Cardiac septum (tissue), 1 donor: ENCODE data around the gene TRUB2. TPM values are rescaled to one million over a fixed set of nuclear protein-coding genes. Genes with fewer than 3 reads are reported as not detected.

Experiments used
- DNase-seq: peaks from one replicate; pipeline ENCODE4 v3.0.0-alpha.2; 2020; ENCODE audit warnings: low spot score
- intact Hi-C: fragments of 100-400 bp; cut with DNase I; formaldehyde crosslinking; loops from one replicate; pipeline ENCODE4 v1.14.0; 2022
- long read RNA-seq: library from polyadenylated mRNA; unstranded; transcript quantifications from one replicate; pipeline ENCODE4 v2.0.0, GENCODE V29; 2021
- total RNA-seq: library from RNA; stranded (reverse); fragmentation: NEBNext Ultra II Directional; extraction: Animal tissue kit (Norgen Biotek cat#: 25700); gene quantifications from one replicate; pipeline ENCODE4 v1.2.1, GENCODE V29; 2021
- donor health status: DM: no; HTN: no; CAD: no.

The TRUB2 gene, protein sequence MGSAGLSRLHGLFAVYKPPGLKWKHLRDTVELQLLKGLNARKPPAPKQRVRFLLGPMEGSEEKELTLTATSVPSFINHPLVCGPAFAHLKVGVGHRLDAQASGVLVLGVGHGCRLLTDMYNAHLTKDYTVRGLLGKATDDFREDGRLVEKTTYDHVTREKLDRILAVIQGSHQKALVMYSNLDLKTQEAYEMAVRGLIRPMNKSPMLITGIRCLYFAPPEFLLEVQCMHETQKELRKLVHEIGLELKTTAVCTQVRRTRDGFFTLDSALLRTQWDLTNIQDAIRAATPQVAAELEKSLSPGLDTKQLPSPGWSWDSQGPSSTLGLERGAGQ
- 30.7 TPM for total RNA-seq
- long read RNA-seq, full-length matches to known transcripts, result 73 of 82 reads
- long read RNA-seq, partial matches to known transcripts, result 3 of 82 reads
- long read RNA-seq, other reads (novel, unspliced or antisense), result 6 of 82 reads

DNA sequence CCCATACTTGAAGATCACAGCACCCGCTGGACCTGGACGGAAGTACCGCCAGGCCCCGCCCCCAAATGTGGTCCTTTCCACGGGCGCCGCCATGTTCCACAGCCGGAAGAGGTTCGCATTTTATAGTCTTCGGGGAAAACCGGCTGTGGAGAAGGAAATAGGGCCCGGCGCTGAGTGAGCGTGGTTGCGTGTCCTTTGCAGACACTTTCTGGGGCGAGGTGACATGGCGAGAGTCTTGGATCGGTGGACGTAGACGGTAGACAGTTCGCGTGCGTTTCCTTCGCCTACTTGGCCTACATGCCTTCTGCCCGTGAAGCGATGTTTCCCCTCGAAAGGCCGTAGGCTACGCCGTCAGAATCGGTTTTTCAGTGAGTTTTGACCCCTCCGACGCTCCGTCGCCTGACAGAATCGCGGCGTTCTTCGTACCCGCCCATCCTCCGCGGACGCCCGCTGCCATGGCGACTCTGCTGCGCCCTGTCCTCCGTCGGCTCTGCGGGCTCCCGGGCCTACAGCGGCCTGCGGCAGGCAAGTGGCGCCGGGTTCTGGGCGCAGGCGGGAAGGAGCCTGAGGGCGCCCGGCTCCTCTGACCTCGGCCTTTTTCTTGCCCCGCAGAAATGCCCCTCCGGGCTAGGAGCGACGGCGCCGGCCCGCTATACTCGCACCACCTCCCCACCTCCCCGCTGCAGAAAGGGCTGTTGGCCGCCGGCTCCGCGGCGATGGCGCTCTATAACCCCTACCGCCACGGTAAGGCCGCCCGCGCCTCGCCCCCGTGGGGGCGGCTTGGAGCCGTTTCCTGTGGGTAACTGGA is at the start of gene TRUB2, which contains the start of gene COQ4:
Gene TRUB2 (minus strand): TSS at position 44 of the 808 bp plus-strand sequence. CDS start 39 bp downstream, at position 5.
Gene COQ4 (plus strand): TSS at position 436 of the 808 bp plus-strand sequence. CDS start 20 bp downstream, at position 456.
- intact Hi-C loops, result loop anchor here (5.0 kb wide), 1 partner anchor 45 kb away; the partner anchor contains the start of genes GOLGA2 and SWI5
- DNase-seq, result peak; percentile 95

DNA sequence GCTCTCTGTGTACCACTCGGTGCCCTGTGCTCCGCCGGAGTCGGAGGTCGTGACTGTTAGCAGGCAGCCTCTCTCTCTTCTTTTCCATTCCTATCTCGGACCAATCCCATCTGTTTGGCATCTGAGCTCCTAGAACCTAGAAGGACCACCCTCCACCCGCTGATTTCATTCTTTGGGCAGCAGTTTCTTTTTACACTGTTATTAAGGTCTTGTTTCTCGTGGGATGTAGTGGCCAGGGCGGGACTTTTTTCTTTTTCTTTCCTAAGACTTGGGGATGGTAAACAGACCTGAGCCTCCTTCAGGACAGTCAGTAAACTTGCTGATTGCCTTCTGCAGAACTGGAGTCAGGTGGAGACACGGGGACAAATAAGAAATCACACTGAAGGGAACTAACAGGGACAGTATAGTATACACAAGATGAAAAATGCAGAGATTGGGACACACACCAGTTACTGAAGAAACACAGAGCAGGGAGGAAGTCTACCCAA is 49.4 kb upstream of the TRUB2 start:
- intact Hi-C loops, result no loop called here
- no peak for DNase-seq

DNA sequence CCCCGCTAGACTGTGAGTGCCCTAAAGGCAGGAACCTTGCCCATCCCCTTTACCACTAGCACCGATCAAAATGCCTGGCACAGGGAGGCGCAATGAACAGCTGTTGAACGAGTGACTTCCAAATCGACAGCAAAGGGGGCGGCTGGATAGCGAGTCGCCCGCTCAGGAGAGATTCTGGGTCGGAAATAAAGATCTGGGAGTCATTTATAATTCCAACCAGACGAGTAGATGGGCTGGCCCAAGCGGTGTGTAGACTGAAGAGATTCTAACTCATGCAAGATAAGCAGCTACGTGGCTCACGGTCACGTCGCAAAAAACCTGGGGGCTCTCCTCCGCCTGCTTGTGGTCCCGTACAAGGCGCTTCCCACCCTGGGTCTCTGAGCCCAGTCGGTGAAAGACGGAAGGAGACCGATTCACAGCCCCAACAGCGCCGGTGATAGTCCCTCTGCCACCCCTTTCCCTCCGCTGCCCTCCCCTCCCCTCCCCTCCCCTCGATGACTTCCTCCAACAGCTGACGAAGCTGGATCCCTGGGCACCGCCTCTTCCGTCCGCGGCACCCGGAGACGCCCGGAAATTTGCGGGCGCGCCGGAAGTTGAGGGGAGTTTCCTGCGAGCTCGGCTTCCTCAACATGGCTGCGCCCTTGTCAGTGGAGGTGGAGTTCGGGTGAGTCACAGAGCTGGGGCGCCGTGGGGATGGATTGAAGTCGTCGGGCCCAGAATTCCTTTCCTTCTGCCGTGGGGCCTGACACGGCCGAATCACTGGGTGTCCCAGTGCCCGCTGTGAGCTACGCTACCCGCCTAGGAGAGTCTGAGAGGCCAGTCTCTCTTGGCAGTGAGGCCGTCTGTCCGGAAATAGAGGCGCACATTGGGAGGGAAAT is 48.7 kb upstream of the TRUB2 start, which contains the start of gene URM1:
Gene URM1 (plus strand): TSS at position 623 of the 878 bp plus-strand sequence. CDS start 7 bp downstream, at position 630.
- DNase-seq, result peak; percentile 98
- intact Hi-C loops, result no loop called here

DNA sequence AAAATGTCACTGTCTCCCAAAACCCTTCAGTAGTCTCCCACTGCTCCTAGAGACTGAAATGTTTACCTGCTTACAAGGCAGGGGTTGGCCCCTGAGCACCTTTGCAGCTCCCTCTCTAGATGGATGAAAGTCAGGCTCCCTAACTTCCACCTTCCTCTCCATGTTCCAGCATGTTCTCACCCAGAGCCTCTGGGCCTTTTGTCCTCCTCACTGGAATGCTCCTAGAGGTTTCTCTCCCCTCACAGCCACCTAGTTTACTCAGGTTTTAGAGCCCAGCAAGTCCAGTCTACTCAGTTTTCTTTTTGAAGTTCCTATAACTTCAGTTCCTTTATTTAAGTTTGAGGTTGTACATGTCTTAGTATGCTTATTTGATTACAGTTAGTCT is 48.1 kb upstream of the TRUB2 start:
- intact Hi-C loops, result no loop called here
- DNase-seq, result no peak

DNA sequence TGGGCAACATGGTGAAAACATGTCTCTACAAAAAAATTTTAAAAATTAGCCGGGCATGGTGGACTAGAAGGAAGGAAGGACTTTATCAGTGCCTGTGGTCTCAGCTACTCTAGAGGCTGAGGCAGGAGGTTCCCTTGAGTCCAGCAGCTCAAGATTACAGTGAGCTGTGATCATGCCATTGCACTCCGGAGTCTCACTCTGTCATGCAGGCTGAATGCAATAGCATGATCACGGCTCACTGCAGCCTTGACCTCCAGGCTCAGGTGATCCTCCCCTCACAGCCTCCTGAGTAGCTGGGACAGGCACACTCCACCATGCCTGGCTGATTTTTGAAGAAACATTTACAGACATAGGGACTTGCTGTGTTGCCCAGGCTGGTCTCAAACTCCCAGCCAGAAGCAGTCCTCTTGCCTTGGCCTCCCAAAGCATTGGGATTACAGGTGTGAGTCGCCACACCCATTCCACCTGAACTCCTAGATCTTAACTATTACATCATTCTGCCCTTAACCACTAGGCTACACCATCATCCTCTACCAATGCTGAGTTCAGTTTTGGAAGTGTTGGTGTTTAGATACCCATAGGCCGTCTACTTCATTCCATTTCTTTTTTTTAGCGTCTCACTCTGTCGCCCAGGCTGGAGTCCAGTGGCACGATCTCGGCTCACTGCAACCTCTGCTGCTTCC is 46.9 kb upstream of the TRUB2 start:
- intact Hi-C loops, result no loop called here
- no peak for DNase-seq

DNA sequence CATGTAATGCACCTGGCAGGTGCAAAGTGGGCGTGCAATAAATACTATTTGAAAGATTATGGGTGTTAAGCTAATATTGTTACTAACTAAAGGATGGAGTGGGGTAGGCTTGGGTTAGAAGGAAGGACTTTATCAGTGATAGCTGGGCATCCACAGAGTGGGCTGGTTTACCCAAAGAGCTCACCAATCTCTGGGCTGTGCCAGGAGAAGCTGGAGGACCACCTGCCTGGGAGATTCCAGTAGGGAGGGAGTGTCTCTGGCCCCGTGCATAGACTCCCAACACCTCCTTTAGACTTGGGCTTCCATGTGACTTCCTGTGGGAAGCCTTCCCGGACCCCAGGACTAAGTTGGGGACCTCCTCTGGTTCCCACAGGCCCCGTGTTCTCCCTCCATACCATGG is 43.3 kb upstream of the TRUB2 start:
- intact Hi-C loops, result no loop called here
- no peak for DNase-seq

DNA sequence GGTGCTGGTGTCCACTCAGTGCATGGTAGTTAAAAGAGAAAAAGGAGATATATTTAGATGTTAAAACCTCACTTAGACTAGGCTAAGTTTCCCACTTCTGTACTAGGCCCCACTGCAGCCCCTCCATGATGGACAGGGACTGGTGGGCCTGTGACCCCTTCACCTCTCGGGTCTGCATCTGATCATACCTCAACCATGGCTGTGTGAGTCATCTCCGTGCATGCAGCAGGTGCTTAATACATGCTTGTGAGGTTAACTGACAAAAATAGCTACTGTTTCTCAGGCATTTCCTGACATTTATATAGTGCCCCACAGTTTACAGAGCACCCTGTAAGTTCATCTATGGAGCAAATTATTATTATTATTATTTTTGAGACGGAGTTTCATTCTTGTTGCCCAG is 40.5 kb upstream of the TRUB2 start:
- intact Hi-C loops, result loop anchor here (2.0 kb wide), 1 partner anchor 50 kb away; no protein-coding TSS in a partner anchor

DNA sequence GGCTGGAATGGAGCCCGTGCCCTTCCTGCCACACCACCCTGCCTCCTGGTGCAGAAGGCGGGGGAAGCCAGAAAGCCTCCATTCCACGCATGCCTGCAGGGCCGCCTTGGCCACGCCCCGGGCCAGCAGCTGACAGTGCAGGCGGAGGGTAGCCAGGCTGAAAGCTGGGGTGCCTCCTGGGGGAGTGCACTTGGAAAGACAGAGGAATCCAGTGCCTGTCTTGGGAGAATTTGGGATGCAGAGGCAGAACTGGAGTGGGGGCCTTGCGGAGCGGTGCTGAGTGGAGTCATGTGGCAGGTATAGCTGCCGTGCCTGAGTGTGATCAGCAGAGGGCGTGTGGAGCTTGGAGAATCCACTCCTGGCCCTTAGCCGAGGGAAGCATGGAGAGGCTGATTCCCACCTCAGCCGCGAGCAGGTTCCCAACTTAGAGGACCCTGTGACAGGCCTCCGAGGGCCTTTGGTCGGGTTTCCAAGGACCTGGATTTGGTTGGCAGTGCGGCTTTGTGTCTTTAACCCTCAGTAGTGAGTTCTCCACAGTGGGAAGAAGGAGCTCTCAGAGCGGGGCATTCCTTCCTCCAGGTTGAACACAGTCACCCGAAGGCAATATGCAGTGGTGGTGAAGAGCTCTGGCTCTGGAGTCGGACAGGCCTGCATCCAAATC is 39.9 kb upstream of the TRUB2 start:
- intact Hi-C loops, result loop anchor here (2.0 kb wide), 1 partner anchor 51 kb away; no protein-coding TSS in a partner anchor
- DNase-seq, result peak; percentile 91

More for the DNA sequence above, 40.5 kb upstream of the TRUB2 start:
- no peak for DNase-seq

DNA sequence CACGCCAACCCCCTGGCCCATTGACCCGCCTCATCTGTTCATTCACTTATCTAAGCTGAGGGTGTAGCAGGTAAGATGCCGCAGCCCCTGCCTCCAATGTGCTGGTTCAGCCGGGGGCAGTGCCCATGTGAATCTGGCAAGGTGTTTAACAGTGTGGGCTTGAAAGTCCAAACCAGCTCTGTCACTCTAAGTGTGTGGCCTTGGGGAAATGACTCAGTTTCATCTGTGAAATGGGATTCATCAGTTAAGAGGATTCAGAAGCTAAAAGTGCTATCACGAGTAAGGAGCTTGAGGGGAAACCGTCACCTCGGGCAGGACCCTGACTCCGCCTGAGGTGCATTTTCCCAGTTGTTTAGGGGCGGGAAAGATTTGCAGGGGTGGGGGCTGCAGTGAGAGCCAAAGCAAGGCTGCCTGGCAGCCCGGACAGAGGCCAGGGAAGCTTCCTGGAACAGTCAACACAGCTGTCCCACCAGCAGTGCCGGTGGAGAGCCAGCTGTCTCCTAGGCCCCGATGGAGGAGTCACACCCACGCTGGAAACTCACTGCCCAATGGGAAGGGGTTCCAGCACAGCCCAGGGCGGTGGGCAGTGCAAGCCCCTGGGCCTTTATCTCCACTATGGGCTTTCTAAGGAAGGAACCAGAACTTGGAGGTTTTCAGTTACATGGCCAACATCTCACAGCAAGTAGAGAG is 39.2 kb upstream of the TRUB2 start:
- intact Hi-C loops, result no loop called here

DNA sequence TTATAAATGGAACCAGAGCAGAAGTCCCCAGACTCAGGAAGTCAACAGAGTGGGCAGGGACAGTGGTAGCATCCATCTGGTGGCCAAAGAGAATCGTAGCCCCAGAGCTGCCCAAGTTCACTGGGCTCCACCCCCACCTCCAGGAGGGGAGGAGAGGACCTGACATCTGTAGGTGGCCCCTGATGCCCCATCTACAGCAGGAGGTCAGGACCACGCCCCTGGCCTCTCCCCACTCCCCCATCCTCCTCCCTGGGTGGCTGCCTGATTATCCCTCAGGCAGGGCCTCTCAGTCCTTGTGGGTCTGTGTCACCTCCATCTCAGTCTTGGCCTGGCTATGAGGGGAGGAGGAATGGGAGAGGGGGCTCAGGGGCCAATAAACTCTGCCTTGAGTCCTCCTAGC is 38.6 kb upstream of the TRUB2 start:
- intact Hi-C loops, result no loop called here

More for the DNA sequence above, 39.2 kb upstream of the TRUB2 start:
- DNase-seq, result no peak

DNA sequence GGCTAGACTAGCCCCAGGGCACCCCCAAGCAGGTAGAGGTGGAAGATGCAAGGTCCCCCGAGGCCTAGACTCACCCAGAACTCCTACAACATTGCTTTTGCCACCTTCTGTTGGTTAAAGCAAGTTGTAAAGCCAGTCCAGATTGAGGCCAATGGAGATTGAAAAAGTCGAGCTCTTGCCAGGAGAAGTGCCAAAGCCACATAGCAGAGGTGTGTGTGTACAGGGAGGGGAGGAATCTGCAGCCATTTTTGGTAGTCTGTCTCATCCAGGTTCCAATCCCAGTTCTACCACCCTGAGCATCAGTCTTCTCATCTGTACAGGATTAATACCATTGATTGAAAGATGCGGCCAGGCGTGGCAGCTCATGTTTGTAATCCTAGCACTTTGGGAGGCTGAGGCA is 36.6 kb upstream of the TRUB2 start:
- intact Hi-C loops, result no loop called here
- DNase-seq, result no peak

More for the DNA sequence above, 38.6 kb upstream of the TRUB2 start:
- DNase-seq, result no peak

DNA sequence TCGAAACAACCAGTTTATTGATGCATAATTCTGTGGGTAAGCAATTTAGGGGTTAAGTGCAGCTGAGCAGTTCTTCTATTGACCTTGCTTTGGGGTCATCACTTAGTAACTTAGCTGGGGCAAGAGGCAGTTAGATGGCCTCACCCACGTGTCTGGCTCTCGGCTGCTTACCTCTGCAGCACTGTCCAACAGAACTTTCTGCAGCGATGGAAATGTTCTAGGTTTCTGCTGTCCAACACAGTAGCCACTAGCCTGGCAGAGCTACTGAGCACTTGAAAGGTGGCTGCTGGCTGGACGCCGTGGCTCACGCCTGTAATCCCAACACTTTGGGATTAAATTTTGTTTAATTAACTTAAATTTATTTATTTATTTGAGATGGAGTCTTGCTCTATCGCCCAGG is 35.8 kb upstream of the TRUB2 start:
- DNase-seq, result no peak
- intact Hi-C loops, result no loop called here

DNA sequence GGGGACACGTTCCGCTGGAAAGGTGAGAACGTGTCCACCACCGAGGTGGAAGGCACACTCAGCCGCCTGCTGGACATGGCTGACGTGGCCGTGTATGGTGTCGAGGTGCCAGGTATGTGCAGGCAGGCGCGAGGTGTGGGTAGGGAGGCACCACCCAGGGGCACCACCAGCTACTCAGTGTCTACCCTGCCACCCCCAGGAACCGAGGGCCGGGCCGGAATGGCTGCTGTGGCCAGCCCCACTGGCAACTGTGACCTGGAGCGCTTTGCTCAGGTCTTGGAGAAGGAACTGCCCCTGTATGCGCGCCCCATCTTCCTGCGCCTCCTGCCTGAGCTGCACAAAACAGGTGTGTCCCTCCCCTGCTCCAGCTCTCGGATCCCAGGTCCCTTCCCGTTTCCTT is 33.2 kb upstream of the TRUB2 start:
- DNase-seq, result no peak
- intact Hi-C loops, result no loop called here

DNA sequence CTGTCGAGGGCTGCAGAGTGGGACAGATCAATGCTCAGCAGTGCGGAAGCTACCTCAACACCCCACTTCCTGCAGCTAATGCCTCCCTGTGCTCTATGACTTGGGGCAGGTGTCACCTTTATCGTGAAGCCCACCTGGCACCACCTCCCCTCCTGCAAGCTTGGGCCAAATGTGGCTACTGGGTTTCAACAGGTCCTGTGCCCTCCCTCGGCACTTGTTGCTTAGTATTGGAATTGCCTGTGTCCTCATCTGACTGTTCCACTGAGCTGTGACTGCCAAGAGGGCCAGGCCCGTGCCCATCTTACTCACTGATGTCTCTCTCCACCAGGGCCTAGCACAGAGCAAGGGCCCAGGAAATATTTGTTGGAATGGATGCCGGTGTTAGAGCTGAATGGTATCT is 27.5 kb upstream of the TRUB2 start:
- intact Hi-C loops, result no loop called here

DNA sequence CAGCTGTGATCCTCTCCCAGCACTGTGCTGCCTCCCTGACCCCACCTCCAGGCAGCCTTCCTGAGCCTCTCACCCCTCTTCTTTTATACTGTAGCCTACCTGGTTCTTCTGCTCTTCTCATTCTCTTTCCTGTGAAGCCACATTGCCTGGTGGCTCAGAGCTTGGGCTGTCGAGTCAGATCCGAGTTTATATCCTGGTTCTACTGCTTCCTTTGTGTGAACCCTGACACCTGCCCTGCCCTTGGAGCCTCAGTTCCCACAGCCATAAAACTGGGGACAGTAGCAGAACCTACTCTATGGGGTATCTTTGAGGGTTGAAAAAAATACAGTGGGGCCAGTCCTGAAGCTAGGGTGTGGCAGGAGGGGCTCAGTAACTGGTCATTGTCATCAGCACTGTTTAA is 26.9 kb upstream of the TRUB2 start:
- intact Hi-C loops, result no loop called here

More for the DNA sequence above, 27.5 kb upstream of the TRUB2 start:
- no peak for DNase-seq

DNA sequence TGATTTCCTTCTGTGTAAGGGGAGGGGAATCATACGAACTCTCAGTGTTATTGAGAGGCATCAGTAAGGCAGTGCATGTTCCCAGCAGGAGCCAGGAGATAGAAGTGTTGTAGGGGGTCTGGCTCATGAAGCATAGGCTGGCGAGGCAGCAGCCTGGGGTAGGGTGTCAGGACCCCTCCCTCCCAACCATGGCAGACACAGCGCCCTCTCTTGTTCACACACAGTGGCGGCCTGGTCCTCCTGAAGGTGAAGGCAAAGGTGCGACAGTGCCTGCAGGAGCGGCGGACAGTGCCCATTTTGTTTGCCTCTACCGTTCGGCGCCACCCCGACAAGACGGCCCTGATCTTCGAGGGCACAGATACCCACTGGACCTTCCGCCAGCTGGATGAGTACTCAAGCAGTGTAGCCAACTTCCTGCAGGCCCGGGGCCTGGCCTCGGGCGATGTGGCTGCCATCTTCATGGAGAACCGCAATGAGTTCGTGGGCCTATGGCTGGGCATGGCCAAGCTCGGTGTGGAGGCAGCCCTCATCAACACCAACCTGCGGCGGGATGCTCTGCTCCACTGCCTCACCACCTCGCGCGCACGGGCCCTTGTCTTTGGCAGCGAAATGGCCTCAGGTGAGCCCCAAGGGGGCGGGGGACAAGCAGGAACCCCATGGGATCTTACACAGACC is 22.8 kb upstream of the TRUB2 start:
- no peak for DNase-seq
- intact Hi-C loops, result loop anchor here (5.0 kb wide), 1 partner anchor 153 kb away; the partner anchor contains the start of gene CIZ1

More for the DNA sequence above, 26.9 kb upstream of the TRUB2 start:
- no peak for DNase-seq

DNA sequence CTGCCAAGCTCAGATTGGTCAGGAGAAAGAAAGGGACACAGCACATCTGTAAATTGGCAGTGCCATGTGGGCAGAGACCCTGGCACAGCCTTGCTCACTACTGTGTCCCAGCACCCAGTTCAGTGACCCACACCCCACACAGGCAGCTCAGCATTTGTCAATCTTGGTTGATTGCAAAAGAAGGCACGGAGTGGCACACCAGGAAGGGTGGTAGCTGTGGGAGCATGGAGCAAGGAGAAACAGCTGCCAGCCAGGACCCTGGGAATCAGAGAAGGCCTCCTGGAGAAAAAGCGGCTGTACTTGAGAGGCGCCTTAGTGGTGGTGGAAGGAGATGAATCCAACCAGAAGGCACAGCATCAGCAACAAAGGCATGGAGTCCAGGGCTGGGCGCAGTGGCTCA is 21.6 kb upstream of the TRUB2 start:
- intact Hi-C loops, result loop anchor here (5.0 kb wide), 1 partner anchor 152 kb away; the partner anchor contains the start of gene CIZ1
- no peak for DNase-seq
